SIG-M5 treated with dmso at 0.1 percent for 504 hours (cell line): Measurements from ENCODE around the gene KIF15.
A peak's percentile ranks its signal among the peaks of the same experiment; 100 is the strongest.
"Not testable (repeated sequence)": the region's sequence is repeated elsewhere in the genome, so short reads cannot be mapped to it uniquely, and the experiment has no call there.

Experiments used
- DNase-seq: peaks from one replicate; lab custom pipeline; 2025; ENCODE audit not compliant: unreplicated experiment; lab: John Stamatoyannopoulos, UW

Gene KIF15

DNA sequence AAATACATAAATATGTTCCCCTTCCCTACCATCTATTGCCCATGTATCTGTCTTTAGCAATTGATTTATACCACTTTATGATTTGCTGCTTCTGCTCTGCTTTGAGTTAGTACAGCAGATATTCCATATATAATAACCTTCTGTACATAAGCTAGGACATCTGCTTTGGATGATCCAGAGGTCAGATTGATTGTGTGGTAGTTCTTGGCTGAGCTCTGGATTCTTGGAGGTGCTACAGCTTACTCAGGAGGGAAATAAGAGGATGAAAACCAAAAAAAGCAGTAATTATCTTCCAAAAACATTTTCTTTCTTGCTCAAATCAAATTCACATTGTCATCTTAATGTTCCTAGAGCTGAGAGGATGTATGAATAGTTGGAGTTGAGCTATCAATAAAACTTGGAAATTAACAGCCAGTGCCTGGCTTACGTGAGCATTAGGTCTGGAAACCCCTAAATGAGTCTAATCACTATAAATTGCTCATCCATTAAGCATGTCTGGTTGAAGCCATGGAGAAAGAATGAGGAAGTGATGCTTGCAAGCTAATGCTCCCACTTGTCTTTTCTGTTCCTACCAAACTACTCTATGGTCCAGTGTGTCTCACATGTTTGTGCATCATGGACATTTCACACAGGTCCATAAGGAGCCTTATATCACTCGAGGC is 63.8 kb downstream of the KIF15 start:
- peak; percentile 9 for DNase-seq

DNA sequence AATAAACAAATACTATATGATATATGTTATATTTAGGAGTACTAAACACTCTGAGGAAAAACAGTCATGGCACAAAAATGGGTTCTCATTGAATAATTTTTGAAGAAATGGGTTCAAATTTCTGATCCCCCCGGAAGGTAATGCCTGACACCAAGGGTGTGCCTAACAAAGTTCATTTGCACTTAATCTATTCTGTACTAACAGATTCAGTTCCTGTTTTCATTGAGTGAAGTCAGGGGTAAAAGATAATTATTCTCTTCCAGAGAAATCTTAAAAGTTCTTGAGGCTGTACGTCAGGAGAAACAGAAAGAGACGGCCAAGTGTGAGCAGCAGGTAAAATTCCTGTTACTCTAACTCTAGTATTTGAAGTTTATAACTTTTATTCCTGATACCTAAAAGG is 65.6 kb downstream of the KIF15 start:
- DNase-seq, result no peak

DNA sequence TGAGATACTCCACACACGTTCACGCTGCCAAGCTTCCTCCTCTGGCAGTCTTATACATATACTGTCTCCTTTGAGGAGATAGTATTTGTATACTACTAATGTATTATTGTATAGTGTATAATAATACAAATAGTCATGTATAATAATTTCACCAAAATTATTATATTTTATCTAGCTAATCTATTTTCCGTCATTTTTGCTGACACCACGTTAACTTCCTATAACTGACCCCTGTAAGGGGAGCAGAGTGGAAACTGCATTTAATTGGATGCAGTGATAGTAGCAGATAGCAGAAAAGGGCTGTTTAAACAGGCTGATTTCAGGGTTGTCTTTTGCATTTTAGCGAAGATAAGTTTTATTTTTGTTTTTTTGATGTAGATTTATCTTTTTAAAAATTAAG is 69.6 kb downstream of the KIF15 start:
- no peak for DNase-seq

DNA sequence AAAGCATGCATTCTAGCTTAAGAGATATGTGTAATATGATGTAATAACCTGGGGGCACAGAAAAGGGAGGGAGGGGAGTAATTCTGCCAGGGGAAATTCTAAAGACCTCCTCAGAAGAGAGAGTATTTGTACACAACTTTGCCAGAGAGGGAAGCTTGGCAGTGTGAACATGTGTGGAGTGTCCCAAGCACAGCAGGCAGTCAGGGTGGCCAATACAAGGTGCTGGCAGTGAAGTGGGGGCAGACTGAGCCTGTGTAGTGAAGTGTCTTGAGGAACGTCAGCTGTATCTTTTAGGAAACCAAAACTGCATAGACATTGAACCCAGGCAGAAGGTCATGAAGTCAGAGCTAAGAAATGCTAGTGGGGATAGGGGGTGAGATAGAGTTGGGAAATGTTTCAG is 70.4 kb downstream of the KIF15 start:
- DNase-seq, result no peak

DNA sequence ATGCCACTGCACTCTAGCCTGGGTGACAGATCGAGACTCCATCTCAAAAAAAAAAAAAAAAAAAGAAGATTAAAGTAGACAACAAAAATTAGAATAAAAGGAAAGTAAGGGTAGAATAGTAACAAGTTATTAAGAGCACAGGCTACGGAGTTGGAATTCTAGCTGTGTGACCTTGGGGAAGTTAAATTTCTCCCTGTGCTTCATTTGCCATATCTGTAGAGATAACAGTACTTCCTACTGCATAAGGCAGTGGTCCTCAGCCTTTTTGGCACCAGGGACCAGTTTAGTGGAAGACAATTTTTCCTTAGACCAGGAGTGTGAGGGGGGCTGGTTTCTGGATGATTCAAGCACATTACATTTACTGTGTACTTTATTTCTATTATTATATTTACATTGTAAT is 71.4 kb downstream of the KIF15 start:
- no peak for DNase-seq

DNA sequence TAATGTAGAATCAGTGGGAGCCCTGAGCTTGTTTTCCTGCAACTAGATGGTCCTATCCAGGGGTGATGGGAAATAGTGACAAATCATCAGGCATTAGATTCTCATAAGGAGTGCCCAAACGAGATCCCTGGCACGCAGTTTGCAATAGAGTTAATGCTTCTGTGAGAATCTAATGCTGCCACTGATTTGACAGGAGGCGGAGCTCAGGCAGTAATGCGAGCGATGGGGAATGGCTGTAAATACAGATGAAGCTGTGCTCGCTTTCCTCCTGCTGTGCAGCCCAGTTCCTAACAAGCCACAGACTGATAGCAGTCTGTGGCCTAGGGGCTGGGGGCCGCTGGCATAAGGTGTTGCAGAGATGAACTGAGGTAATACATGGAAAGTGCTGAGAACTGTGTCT is 71.8 kb downstream of the KIF15 start:
- no peak for DNase-seq

DNA sequence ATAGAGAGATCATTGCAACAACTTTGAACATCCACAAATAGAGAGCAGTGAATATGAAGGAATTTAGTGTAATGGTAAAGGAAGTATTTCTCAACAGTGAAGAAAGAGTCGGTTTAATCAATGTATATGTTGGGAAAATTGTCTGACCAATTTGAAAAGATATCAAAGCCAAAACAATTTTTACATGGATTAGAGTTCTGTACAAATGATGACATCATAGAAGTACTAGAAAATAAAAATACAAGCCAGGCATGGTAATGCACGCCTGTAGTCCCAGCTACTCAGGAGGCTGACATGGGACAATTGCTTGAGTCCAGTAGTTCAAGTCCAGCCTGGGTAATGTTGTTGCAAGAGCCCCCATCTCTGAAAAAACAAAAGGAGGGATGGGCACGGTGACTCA is 74.1 kb downstream of the KIF15 start:
- no peak for DNase-seq

DNA sequence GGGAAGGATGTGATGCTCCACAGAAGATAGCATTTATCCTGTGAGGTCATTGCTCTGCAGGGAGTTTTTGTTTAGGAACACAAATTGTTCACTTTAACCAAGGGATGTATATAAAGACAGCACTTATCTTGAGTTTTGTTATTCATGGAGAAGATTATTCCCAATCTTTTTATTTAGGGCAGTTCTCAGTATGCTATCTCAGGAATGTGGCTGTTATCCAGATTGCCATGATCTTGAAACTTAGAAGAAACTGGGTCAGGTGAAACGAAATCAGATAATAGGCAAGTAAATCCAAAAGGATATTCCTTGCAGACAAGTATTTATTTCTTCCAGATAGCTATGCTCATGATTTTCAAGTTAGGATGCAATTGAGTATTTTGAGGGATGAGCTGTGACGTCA is 80.8 kb downstream of the KIF15 start:
- DNase-seq, result no peak

DNA sequence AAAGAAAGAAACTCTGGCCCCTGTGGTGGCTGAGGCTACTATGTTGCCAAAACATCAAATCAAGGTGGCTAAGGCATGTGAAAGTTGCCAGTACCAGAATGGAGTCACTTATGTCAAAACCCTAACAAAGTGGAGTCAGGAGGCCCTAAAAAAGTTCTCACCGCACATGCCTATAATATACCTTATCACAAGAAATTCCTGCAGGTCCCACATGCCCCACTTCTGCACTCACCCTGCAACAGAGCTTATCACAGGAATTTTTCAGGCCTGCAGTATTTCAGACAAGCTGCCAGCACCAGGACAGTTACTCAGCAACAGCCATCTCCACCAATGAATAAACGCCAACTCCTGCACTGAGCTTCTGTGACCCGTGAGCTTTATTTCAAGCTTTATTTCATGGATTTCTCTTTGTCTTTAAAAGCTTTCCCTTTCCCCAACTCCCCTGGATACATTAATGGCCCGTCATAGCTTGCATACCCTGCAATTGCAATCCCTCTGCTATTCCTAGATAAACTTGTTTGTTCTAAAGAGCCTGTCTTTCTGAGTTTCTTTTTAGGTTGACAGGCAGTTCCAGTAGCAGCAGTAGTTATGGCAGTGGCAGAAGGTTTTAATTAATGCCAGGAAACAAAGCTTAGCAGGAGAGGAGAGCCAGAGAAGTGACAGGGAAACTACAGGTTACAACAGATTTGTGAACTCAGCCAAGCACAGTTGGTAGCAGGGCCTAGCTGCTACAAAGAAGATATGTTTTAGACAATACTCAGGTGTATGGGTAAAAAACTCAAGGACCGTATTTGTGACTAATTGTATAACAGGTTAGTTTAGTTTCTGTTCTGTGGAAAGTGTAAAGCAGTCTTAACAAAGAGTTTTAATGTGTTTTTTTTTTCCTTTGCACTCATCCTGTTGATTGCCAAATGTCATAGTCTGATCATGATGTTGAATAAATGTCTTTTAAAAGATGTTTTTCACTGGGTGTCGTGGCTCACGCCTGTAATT is 84.2 kb downstream of the KIF15 start:
- no peak for DNase-seq

DNA sequence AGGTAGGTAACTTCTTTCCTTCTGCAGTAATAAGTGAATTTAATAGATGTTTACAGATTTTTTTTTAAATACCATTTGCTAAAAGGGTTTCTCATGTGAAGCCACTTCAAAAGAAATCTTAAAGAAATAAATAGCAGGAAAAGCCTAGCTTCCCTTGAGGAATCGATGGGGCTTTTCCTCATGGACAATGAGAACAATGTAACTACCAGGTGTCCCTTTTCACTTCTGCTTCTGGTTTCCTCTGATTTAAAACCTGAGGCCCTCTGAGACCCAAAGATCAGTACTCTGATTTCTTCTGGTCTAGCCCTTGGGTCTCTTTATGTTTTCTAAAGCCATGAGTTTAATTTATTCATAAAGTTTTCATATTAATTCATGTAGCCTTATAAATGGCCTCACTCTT is 87.0 kb downstream of the KIF15 start:
- DNase-seq, result no peak

DNA sequence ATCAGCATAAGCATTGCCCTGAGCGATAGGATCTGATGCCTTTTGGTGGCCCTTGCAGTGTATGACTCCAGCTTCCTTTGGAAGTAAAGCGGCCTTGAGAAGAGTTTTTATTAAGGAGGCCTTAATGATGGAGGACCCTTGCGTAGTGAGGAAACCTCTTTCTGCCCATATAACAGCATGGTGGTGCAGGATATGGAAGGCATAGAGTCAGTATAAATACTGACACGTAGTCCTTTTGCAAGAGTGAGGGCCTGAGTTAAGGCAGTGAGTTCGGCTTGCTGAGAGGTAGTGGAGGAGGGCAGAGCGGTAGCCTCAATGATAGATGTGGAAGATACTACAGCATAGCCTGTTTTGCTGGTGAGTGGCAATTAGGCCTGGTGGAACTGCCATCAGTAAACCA is 95.1 kb downstream of the KIF15 start:
- not testable (repeated sequence) for DNase-seq

DNA sequence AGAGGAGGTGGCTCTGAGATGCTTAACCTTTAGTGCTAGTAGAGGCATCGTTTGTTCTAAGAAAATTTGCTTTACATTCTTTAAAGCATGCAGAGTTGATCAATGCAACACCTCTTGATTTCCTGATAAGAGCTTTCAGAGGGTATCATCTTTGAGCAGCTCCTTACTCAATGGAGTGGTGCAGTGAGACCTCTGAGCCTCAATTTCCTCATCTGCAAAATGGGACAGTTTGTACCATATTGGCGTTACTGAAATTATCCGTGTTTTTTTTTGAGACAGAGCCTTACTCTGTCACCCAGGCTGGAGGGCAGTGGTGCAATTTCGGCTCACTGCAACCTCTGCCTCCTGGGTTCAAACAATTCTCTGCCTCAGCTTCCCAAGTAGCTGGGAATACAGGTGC is 98.5 kb downstream of the KIF15 start:
- no peak for DNase-seq

DNA sequence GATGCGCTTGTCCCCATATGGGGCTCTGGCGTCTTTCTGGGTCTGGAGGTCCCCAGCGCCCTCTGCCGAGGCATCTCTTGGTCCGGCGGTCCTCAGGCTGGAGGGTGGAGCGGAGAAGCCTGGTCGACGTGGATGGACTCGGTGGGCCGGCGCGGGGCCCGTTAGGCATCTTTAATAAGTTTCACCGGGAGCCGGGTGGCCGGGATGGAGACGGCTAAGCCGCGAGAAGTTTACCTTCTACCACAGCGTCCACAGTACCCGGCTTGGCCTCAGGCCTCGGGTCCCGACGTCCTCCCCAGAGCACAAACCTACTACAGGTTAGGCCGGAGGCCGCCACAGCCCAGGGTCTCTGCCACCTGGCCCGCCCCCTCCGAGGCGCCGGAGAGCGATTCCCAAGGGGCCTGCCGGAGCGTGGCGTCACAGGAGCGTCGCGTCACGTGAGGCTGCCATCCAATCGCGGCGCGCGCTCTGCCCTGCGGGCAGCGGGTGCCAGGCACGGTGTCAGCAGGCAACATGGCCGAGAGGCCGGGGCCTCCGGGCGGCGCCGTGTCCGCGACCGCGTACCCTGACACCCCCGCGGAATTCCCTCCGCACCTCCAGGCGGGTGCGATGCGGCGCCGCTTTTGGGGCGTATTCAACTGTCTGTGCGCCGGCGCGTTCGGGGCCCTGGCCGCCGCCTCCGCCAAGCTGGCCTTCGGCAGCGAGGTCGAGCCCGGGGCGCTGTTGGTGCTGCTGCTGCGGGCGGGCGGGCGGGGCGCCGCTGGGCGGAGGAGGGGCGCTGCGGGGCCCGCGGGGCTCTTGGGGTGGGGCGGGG is 100.0 kb downstream of the KIF15 start, which contains the start of gene TMEM42:
Gene TMEM42, plus strand, starts transcription at position 501 of the 814 bp plus-strand sequence. Its CDS starts 13 bp downstream, at position 514.
- peak; percentile 83 for DNase-seq

DNA sequence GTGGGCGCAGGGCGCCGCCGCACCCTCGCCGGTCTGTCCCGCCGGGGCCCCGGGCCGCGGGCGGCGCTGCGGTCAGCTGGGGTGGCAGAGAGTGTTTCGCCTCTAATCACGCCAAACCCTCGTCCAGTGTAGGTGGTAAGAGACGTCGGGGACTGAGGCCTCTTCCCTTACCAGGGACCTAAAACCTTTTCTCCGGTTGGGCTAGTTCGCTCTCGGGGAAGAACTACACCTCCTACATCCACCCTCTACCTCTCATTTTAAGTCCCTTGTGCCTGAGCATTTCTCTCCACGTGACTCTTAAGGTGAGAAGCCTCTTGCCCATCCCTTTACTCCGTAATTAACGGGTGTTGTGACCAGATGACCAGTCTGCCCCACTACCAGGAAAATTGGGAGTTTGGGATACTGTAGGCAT is 100.6 kb downstream of the KIF15 start:
- peak; percentile 30 for DNase-seq

DNA sequence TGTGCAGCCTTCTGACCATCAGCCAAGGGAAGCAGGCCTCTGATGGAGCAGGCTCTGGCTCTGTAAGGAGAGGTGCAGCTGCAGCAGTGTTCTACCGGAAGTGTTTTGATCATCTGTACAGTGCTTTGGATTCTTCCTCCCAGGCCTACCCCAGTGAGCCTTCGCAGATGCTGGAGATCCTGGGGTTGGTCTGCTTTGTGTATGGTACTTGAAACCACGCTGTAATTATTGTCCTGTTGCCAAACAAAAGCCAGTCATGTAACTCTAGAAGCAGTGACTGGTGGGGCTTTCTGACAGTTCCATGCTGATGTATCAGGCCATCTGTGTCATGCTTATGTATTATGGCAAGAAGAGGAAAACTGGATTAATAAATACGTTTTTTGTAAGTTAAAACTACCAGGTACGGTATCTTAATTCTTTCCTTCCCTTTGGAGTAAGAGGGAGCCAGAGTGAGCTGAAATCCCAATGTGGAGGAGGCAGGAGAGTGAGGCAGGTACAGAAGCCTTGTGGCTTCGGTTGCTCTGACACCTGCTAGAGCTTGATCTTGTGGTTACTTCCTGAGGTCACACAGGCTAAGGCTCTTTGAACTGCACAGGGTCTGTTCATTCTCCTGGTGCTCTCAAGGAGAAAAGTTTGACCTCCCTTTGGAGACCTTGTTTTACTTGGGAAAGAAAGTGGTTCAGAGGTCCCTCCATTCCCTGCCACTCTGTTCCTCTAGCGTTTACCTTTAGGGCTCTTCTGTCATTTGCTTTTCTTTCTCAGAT is 103.9 kb downstream of the KIF15 start:
- DNase-seq, result no peak

DNA sequence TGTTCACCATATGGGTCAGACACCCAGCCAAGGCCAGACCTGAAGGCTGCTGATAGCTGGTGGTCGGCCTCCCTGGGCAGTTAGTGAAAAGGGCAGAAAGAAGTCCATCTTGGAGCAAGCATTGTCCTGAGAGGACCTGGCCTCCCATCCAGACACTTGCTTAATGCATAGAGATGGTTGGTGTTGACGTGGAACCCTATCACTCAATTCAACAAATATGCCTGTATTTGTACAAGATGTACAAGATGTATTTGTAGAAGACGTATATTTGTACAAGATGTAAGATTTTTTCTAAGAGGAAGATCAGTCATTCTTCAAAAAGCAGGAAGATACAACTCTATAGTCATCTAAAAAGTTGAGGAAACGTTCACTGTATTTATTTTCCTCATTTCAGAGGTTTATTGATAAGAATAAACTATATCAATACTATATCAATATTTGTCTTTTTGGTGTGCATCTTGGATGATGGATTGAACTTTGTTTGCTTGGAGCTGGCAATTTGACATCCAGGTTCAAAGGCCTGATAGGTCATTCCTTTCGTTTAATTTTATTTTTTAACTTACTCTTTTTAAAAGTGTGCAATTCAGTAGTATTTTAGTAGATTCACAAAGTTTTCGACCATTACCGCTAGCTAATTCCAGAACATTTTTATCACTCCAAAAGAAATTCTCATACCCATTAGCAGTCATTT is 106.0 kb downstream of the KIF15 start:
- no peak for DNase-seq

DNA sequence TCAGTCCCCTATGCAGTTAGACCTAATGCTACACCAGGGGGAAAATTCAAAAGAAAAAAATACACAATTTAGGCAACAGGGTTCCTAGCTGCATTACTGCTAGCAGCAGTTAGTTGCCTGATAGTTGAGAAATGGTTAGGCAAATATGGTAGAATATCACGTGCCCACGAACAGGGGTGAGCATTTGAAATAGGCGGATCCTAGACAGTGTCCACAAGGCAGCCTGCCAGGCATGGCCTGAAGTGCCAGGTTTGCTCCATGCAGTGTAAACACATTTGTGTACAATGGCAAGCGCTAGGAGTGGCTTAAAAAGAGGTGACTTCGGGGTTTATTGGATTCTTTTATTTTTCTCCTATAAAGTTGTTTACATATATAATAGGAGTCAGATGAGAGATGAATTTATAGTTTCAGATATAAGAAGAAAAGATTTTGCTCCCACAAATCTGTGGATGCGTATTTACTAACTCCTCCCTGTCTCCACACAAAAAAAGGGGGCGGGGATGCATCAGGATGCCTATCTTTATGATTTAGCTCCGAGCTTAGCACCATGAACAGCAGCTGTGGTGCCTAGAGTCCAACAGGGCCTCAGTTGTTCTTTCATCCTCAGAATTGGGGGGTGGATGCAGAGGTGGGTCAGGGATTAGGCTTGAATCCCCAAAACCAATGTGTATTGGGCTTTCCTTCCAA is 108.9 kb downstream of the KIF15 start:
- peak; percentile 15 for DNase-seq

DNA sequence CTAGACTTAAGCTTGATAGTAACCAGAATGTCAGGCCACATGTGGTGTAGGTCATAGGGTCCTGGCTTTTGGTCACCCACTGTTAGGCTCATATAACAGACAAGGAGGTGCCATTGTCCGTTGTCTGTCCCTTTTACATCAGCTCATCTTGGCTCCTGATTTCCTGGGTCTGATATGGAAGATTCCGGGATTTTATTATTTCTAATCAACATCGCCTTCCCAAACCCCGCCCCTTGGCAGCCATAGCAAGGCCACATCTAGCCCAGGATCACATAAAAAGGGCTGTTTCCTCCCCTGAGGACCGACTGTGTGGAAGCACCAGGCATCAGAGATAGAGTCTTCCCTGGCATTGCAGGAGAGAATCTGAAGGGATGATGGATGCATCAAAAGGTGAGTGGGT is 112.7 kb downstream of the KIF15 start, which contains the start of gene TGM4:
Gene TGM4, plus strand, starts transcription at position 301 of the 400 bp plus-strand sequence. Its CDS starts 71 bp downstream, at position 372.
- no peak for DNase-seq

DNA sequence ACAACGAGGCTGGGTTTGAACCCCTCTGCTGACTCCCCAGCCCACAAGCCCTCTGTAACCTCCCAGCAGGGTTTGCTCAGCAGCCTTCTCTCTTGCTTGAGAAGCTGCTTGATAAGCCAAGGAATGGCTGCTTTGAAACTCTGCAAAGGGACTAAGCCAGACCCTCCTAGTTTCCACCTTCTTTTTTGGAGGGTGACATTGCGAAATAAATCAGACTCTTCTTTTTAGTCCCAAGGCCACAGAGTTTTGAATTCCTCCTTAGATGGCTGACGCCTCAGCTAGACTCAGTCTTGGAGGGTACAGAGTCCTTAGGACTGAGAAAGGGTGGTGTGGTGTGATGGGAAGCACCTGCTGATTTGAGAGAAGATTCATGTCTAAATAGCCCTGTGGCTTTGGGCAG is 114.0 kb downstream of the KIF15 start:
- DNase-seq, result no peak
